Parathyroid adenoma (tissue), 2 donors: ENCODE results near the gene NTRK3.
A peak's percentile ranks its signal among the peaks of the same experiment; 100 is the strongest.

ENCODE experiments used
- H2AFZ ChIP-seq: fragments of 300-600 bp; sonication (generic); one replicate; pipeline ENCODE4 v1.7.0; 2017; ENCODE audit warnings: antibody characterized with exemption, mild to moderate bottlenecking
- H3K27ac ChIP-seq: fragments of 300-600 bp; sonication (generic); one replicate; pipeline ENCODE4 v1.7.0; 2017
- H3K27me3 ChIP-seq: fragments of 300-600 bp; sonication (generic); one replicate; pipeline ENCODE4 v1.7.0; 2017; ENCODE audit warnings: low read length; ENCODE audit not compliant: control insufficient read depth, insufficient read depth
- H3K36me3 ChIP-seq: fragments of 300-600 bp; sonication (generic); one replicate; pipeline ENCODE4 v1.7.0; 2017; ENCODE audit warnings: low read length; ENCODE audit not compliant: control insufficient read depth, insufficient read depth
- H3K4me1 ChIP-seq: fragments of 300-600 bp; sonication (generic); one replicate; pipeline ENCODE4 v1.7.0; 2017; ENCODE audit warnings: control low read depth
- H3K4me2 ChIP-seq: fragments of 300-600 bp; sonication (generic); one replicate; pipeline ENCODE4 v1.7.0; 2017; ENCODE audit warnings: low read length
- H3K4me3 ChIP-seq: fragments of 300-600 bp; sonication (generic); one replicate; pipeline ENCODE4 v1.7.0; 2017; ENCODE audit warnings: low read depth, low read length
- H3K79me2 ChIP-seq: fragments of 300-600 bp; sonication (generic); one replicate; pipeline ENCODE4 v1.7.0; 2017; ENCODE audit warnings: control low read depth
- H3K9ac ChIP-seq: fragments of 300-600 bp; sonication (generic); one replicate; pipeline ENCODE4 v1.7.0; 2017; ENCODE audit warnings: mild to moderate bottlenecking
- H3K9me3 ChIP-seq: fragments of 300-600 bp; sonication (generic); one replicate; pipeline ENCODE4 v1.7.0; 2017; ENCODE audit warnings: low read length; ENCODE audit not compliant: control insufficient read depth
- TF ChIP-seq, protein P1 (sequence below): fragments of 300-600 bp; sonication (generic); IDR thresholded peaks from one replicate; pipeline ENCODE4 v1.7.0; 2017; ENCODE audit warnings: antibody characterized with exemption, mild to moderate bottlenecking
- donor health status: primary hyperparathyroidism.

NTRK3 gene

DNA sequence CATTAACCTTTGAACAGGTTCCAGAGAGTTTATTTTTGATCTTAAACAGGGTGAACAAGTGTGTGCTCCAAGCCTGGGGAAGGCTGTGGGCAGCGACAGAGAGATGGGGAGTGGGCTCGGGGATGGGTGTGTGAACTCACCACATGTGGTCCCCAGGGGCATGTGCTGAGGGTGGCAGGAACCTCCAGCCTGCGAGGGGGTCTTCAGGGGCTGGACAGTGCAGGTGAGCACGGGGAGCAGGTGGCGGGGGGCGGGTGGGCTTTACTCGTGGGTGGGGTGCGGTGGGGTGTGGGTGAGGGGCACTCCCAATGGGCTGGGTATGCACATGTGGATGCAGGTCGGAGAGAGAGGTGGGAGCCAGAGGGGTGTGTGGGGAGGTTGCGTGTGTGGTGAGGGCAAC, 9.6 kb upstream of the NTRK3 start:
- no peak overlapping the region for H3K9ac ChIP-seq
- no peak overlapping the region for H3K27ac ChIP-seq
- TF ChIP-seq, protein P1, sequence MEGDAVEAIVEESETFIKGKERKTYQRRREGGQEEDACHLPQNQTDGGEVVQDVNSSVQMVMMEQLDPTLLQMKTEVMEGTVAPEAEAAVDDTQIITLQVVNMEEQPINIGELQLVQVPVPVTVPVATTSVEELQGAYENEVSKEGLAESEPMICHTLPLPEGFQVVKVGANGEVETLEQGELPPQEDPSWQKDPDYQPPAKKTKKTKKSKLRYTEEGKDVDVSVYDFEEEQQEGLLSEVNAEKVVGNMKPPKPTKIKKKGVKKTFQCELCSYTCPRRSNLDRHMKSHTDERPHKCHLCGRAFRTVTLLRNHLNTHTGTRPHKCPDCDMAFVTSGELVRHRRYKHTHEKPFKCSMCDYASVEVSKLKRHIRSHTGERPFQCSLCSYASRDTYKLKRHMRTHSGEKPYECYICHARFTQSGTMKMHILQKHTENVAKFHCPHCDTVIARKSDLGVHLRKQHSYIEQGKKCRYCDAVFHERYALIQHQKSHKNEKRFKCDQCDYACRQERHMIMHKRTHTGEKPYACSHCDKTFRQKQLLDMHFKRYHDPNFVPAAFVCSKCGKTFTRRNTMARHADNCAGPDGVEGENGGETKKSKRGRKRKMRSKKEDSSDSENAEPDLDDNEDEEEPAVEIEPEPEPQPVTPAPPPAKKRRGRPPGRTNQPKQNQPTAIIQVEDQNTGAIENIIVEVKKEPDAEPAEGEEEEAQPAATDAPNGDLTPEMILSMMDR: no peak
- H3K9me3 ChIP-seq: no peaks in the 10 kb centered on the region
- H3K79me2 ChIP-seq: no peaks in the 10 kb centered on the region
- H3K36me3 ChIP-seq: no peaks in the 10 kb centered on the region
- no peak overlapping the region for H2AFZ ChIP-seq
- no peak overlapping the region for H3K4me2 ChIP-seq
- no peak overlapping the region for H3K4me3 ChIP-seq
- no peaks in the 10 kb centered on the region for H3K27me3 ChIP-seq
- H3K4me1 ChIP-seq: no peaks in the 10 kb centered on the region

- H3K36me3 ChIP-seq: no peaks in the 10 kb centered on the region
- no peaks in the 10 kb centered on the region for H3K4me1 ChIP-seq
- no peak overlapping the region for H3K4me2 ChIP-seq
- H3K9me3 ChIP-seq: no peaks in the 10 kb centered on the region
- no peak overlapping the region for H3K9ac ChIP-seq
- H3K27ac ChIP-seq: no peak overlapping the region
- TF ChIP-seq, protein P1: no peak
- no peaks in the 10 kb centered on the region for H3K79me2 ChIP-seq
- no peaks in the 10 kb centered on the region for H3K27me3 ChIP-seq
- H2AFZ ChIP-seq: no peak overlapping the region
- H3K4me3 ChIP-seq: no peak overlapping the region
These were observed 8.1 kb upstream of the NTRK3 start for GRCh38 chr15:88264622-88265021.

- Histone ChIP-seq H3K36me3 (no peaks in the 10 kb centered on the region), H3K27me3 (no peaks in the 10 kb centered on the region), H3K9ac (no peak overlapping the region), H3K79me2 (no peaks in the 10 kb centered on the region), H3K4me2 (no peak overlapping the region), H3K4me3 (no peak overlapping the region), H3K4me1 (no peaks in the 10 kb centered on the region), H3K27ac (no peak overlapping the region), H2AFZ (no peak overlapping the region), H3K9me3 (no peaks in the 10 kb centered on the region)
- TF ChIP-seq, protein P1: no peak
These were observed 5.5 kb upstream of the NTRK3 start for GRCh38 chr15:88262064-88262463.

DNA sequence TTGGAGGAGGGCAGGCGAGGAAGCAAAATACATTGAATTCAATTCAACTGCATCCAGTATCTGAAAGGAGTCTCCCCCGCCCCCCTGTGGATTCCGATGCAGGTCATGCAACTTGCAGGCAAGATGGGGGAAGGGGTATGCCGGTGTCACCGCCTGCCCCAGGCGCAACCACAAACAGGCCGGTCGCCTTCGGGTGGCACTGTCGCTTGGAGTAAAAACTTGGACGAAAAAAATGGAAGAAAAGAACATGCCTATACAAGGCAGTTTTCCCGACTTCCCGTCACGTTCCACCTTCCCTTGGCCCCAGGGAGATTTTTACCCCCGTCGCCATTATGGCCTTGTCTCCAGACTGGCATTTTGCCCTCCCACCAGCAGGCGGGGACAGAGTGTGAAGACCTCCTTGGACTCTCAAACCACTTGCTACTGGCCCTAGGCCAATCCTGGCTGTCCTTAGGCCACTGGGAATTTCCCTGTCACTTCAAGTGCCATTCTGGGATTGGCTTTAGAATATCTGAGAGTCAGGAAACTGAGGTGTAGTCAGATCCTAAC, 1.6 kb upstream of the NTRK3 start:
- no peak overlapping the region for H3K4me3 ChIP-seq
- H3K27me3 ChIP-seq: no peaks in the 10 kb centered on the region

More for the DNA sequence above, 1.6 kb upstream of the NTRK3 start:
- H2AFZ ChIP-seq: no peak overlapping the region
- no peak overlapping the region for H3K27ac ChIP-seq
- H3K9me3 ChIP-seq: no peaks in the 10 kb centered on the region
- H3K4me1 ChIP-seq: no peaks in the 10 kb centered on the region
- TF ChIP-seq, protein P1: peak; percentile 7
- no peak overlapping the region for H3K9ac ChIP-seq
- H3K36me3 ChIP-seq: no peaks in the 10 kb centered on the region
- H3K79me2 ChIP-seq: no peaks in the 10 kb centered on the region
- H3K4me2 ChIP-seq: no peak overlapping the region
